Heart left ventricle (tissue), 13 donors: ENCODE results near the gene TAP2.

Source experiments
- POLR2A ChIP-seq, 2 donors: fragments of 450-650 bp; IDR thresholded peaks; one replicate each; pipeline ENCODE4 v1.6.1; 2017; ENCODE audit warnings: antibody characterized with exemption in 2 of 2, mild to moderate bottlenecking in 2 of 2, moderate library complexity in 2 of 2
- TF ChIP-seq, protein P1 (sequence below), 12 donors: fragments of 200-600 bp; sonication (generic) in 4 of 12; IDR thresholded peaks; one replicate each; pipeline versions ENCODE4 v1.5.0 to v1.8.0; 2018 to 2022; ENCODE audit warnings: antibody characterized with exemption in 12 of 12, mild to moderate bottlenecking in 5 of 12
- donor health status: ischemic (EF 13 %, LVEDD 7.1; RV severe dilation, severe dysfunction).
- donor health status: DM: no; HTN: yes; CAD: no.
- donor health status: DM: no; HTN: no; CAD: no.
- donor health status: ischemic (EF 25% LVEDD 6.9; RV normal size, moderate dysfunction).
- donor health status: ischemic (EF 25% LVEDD 5.7; RV mildly dilated, moderate dysfunction).
- donor health status: ischemic (EF 35%, LVEDD 5.7; RV mildly dilated, moderate dysfunction).
- donor health status: nonischemic (EF 11% LVEDD 7.7; RV severe dilation, severe dysfunction).
- donor health status: DM: yes; HTN: yes; CAD: no.
- donor health status: PGD.
- donor health status: ischemic (EF 29% LVEDD 5.4; RV normal size, mild dysfunction).
- donor health status: nonischemic (EF 23%, LVEDD 6.1; RV moderate dilation, normal function).

DNA sequence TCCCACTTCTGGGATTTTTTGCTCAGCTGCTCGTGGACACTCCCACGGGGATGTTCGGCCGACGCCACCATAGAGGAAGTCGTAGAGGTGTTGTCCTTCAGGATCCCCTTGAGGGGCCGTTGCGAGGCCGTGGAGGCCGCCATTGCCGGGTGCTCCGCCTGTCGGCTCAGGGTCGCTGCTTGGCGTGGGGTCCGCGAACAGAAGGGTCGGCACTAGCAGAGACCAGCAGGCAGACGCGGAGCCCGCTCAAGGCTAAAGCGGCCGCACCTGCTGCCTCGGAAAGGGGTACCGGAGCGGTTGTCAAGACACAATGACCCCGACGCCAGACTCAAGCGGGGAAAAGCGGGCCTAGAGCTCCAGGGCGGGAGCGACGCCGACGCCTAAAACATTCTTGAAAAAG lies 41.2 kb upstream of the TAP2 start:
- TF ChIP-seq, protein P1, sequence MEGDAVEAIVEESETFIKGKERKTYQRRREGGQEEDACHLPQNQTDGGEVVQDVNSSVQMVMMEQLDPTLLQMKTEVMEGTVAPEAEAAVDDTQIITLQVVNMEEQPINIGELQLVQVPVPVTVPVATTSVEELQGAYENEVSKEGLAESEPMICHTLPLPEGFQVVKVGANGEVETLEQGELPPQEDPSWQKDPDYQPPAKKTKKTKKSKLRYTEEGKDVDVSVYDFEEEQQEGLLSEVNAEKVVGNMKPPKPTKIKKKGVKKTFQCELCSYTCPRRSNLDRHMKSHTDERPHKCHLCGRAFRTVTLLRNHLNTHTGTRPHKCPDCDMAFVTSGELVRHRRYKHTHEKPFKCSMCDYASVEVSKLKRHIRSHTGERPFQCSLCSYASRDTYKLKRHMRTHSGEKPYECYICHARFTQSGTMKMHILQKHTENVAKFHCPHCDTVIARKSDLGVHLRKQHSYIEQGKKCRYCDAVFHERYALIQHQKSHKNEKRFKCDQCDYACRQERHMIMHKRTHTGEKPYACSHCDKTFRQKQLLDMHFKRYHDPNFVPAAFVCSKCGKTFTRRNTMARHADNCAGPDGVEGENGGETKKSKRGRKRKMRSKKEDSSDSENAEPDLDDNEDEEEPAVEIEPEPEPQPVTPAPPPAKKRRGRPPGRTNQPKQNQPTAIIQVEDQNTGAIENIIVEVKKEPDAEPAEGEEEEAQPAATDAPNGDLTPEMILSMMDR (IDR thresholded peaks at IDR 0.05), result no peak
- TF ChIP-seq POLR2A (IDR thresholded peaks at IDR 0.05), result no peak
